ENCODE results near the gene ABCB10. TPM values are rescaled to one million over a fixed set of nuclear protein-coding genes. Genes with fewer than 3 reads are reported as not detected.

Gene ABCB10
- 10 to 100 TPM; 16.5 to 41.0 (median 20.9) TPM for total RNA-seq

- Histone ChIP-seq H3K27ac (peak within 1 kb of the TSS; percentile 77 to 98 (median 96)), H3K36me3 (no peaks in the 10 kb centered on the region), H3K4me3 (peak within 1 kb of the TSS; percentile 78 to 97 (median 90)), H3K4me1 (peaks cover 0 to 36% (median 3%) of the 10 kb centered on the region in 4 donors), H3K27me3 (no peaks in the 10 kb centered on the region), H3K9me3 (no peaks in the 10 kb centered on the region)
- peak; percentile 59 to 60 for TF ChIP-seq POLR2A (IDR thresholded peaks at IDR 0.05)
- TF ChIP-seq, protein P1, sequence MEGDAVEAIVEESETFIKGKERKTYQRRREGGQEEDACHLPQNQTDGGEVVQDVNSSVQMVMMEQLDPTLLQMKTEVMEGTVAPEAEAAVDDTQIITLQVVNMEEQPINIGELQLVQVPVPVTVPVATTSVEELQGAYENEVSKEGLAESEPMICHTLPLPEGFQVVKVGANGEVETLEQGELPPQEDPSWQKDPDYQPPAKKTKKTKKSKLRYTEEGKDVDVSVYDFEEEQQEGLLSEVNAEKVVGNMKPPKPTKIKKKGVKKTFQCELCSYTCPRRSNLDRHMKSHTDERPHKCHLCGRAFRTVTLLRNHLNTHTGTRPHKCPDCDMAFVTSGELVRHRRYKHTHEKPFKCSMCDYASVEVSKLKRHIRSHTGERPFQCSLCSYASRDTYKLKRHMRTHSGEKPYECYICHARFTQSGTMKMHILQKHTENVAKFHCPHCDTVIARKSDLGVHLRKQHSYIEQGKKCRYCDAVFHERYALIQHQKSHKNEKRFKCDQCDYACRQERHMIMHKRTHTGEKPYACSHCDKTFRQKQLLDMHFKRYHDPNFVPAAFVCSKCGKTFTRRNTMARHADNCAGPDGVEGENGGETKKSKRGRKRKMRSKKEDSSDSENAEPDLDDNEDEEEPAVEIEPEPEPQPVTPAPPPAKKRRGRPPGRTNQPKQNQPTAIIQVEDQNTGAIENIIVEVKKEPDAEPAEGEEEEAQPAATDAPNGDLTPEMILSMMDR (IDR thresholded peaks at IDR 0.05), result peak; percentile 69 to 82 (median 76)
- peak; percentile 88 to 98 (median 97) for DNase-seq
Measured at GRCh38 chr1:229558460-229559335, at the start of gene ABCB10. TSS of gene ABCB10 (minus strand) at chr1:229558707. CDS start at chr1:229558652, 55 bp downstream.

DNA sequence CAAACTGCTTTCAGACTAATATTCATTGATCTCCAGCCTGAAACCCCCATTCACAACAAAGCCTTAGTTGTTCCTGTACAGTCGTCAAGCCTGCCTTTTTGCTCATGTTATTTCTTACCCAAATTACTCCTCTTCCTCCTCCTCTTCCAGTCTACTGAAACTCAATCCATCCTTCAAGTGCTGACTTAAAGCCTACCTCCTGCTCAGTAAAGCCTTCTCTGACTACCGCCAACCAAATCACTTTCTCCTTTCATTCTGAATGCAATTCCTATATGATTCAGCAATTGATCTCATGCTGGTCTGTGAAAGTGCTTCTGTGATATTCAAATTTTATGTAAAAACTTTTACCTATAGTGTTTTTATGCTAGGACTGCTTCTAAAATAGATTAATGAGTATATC, 48.9 kb upstream of the ABCB10 start:
- TF ChIP-seq POLR2A (IDR thresholded peaks at IDR 0.05), result no peak
- TF ChIP-seq, protein P1 (IDR thresholded peaks at IDR 0.05), result no peak
- peaks cover 0 to 90% (median 0%) of the 10 kb centered on the region in 3 donors for H3K36me3 ChIP-seq
- no peak overlapping the region for H3K4me3 ChIP-seq
- H3K27ac ChIP-seq, result no peak overlapping the region
- no peaks in the 10 kb centered on the region for H3K4me1 ChIP-seq
- H3K27me3 ChIP-seq, result no peaks in the 10 kb centered on the region
- no peaks in the 10 kb centered on the region for H3K9me3 ChIP-seq
- DNase-seq, result no peak

GRCh38 chr1:229603371-229604005, 45.0 kb upstream of the ABCB10 start:
- peaks cover 0 to 67% (median 0%) of the 10 kb centered on the region in 3 donors for H3K36me3 ChIP-seq
- H3K27ac ChIP-seq, result no peak overlapping the region
- no peaks in the 10 kb centered on the region for H3K27me3 ChIP-seq
- TF ChIP-seq POLR2A (IDR thresholded peaks at IDR 0.05), result no peak
- TF ChIP-seq, protein P1 (IDR thresholded peaks at IDR 0.05), result no peak
- no peak for DNase-seq
- no peak overlapping the region for H3K4me3 ChIP-seq
- no peaks in the 10 kb centered on the region for H3K9me3 ChIP-seq
- H3K4me1 ChIP-seq, result no peaks in the 10 kb centered on the region

- TF ChIP-seq, protein P1 (IDR thresholded peaks at IDR 0.05), result no peak
- TF ChIP-seq POLR2A (IDR thresholded peaks at IDR 0.05), result no peak
- H3K4me1 ChIP-seq, result no peaks in the 10 kb centered on the region
- no peaks in the 10 kb centered on the region for H3K27me3 ChIP-seq
- H3K4me3 ChIP-seq, result no peak overlapping the region
- DNase-seq, result no peak
- no peak overlapping the region for H3K27ac ChIP-seq
- H3K9me3 ChIP-seq, result no peaks in the 10 kb centered on the region
- peaks cover 0 to 41% (median 0%) of the 10 kb centered on the region in 3 donors for H3K36me3 ChIP-seq
Measured at GRCh38 chr1:229600229-229600628, 41.7 kb upstream of the ABCB10 start.

DNA sequence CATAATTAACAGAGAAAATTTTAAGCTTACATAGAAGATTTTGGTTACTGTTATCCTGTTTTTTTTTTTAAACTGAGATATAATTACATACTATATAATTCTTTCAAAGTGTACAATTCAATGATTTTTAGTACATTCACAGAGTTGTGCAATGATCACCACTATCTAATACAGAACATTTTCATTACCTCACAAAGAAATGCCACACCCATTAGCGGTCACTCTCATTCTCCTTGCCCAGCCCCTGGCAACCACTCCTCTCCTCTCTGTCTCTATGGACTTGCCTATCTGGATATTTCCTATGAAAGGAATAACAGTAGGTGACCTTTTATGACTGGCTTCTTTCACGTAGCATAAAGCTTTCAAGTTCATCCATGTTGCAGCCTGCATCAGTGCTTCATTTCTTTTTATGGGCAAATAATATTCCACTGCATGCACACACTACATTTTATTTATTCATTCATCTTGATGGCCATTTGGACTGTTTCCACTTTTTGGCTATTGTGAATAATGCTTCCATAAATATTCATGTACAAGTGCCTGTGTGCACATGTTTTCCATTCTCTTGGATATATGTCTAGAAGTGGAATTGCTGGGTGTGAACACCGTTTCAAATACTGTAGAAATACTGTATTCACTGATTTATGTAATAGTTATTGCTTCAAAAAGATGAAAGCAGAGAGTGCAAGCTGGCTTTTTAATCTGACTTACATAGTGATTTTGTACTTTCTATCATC, 40.9 kb upstream of the ABCB10 start:
- Histone ChIP-seq H3K27ac (no peak overlapping the region), H3K27me3 (no peaks in the 10 kb centered on the region), H3K4me1 (no peaks in the 10 kb centered on the region), H3K9me3 (no peaks in the 10 kb centered on the region), H3K4me3 (no peak overlapping the region), H3K36me3 (peaks cover 0 to 37% (median 0%) of the 10 kb centered on the region in 3 donors)
- no peak for DNase-seq
- TF ChIP-seq, protein P1 (IDR thresholded peaks at IDR 0.05), result no peak
- TF ChIP-seq POLR2A (IDR thresholded peaks at IDR 0.05), result no peak

Data from Peyer's patch (tissue), 4 donors.